ENCODE data around the gene MIPOL1.
"Not testable (repeated sequence)": the region's sequence is repeated elsewhere in the genome, so short reads cannot be mapped to it uniquely, and the experiment has no call there.

The MIPOL1 gene

GRCh38 chr14:37215345-37215744, 17.6 kb downstream of the MIPOL1 start:
- no peak for TF ChIP-seq CTCF (conservative IDR thresholded peaks at IDR 0.05; ENCODE audit: control insufficient read depth, insufficient read depth, low read depth, low read length)
- DNase-seq (ENCODE audit: low read depth) = no peak
- H3K4me3 ChIP-seq (ENCODE audit: control insufficient read depth, low read depth, low read length) = no peak overlapping the region

GRCh38 chr14:37221073-37221472, 23.3 kb downstream of the MIPOL1 start:
- no peak for DNase-seq (ENCODE audit: low read depth)
- no peak overlapping the region for H3K4me3 ChIP-seq (ENCODE audit: control insufficient read depth, low read depth, low read length)
- no peak for TF ChIP-seq CTCF (conservative IDR thresholded peaks at IDR 0.05; ENCODE audit: control insufficient read depth, insufficient read depth, low read depth, low read length)

DNA sequence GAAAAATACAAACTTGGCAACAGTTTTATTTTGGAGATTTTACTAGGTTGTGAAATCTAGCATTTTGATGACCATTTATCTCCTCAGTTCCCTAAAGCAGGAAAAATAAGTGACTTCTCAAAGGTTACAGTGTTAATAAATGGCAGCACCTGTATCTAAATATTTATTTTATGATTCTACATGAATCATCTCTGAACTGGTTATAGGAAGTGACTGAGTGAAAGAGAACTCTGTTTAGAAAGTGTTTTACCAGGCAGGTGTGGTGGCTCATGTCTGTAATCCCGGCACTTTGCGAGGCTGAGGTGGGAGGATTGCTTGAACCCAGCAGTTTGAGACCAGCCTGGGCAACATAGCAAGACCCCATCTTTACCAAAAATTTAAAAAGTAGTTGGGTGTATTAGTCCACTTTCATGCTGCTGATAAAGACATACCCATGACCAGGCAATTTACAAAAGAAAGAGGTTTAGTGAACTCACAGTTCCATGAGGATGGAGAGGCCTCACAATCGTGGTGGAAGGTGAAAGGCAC, 26.3 kb downstream of the MIPOL1 start:
- no peak for TF ChIP-seq CTCF (conservative IDR thresholded peaks at IDR 0.05; ENCODE audit: control insufficient read depth, insufficient read depth, low read depth, low read length)
- no peak for DNase-seq (ENCODE audit: low read depth)
- no peak overlapping the region for H3K4me3 ChIP-seq (ENCODE audit: control insufficient read depth, low read depth, low read length)

DNA sequence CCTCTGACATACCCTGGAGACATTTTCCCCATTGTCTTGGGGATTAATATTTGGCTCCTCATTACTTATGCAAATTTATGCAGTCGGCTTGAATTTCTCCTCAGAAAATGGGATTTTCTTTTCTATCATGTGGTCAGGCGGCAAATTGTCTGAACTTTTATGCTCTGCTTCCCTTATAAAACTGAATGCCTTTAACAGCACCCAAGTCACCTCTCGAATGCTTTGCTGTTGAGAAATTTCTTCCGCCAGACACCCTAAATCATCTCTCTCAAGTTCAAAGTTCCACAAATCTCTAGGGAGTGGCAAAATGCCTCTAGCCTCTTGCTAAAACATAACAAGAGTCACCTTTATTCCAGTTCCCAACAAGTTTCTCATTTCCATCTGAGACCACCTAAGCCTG, 27.9 kb downstream of the MIPOL1 start:
- H3K4me3 ChIP-seq (ENCODE audit: control insufficient read depth, low read depth, low read length); DNase-seq (ENCODE audit: low read depth): not testable (repeated sequence)

GRCh38 chr14:37230551-37231194, 32.9 kb downstream of the MIPOL1 start:
- peak; percentile 75 for TF ChIP-seq CTCF (conservative IDR thresholded peaks at IDR 0.05; ENCODE audit: control insufficient read depth, insufficient read depth, low read depth, low read length)
- peak; percentile 77 for DNase-seq (ENCODE audit: low read depth)

DNA sequence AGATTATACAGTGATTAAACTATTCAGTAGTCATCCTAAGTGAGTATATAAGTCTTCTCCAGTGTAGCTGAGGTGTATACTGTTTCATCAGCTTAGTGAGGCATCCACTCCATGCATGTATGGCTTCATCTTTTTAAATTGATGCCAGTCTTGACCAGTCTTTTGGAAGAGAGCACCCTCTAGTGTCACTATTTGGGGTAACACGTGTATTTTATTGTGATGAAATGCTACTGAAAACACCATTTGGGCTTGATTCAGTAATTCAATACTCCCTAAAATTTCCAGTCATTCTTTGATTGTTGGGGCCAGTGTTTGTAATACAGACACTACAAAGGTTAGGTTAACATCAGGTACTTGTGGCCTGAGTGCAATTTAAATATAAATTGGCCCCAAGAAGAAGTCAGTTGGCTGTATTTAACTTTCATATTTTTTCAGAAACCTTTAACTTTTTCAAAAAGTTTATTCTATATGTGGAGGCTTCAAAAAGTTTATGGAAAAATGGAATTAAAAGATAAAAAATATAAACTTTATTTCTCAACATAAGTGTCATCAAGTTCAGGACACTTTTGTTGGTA, 35.3 kb downstream of the MIPOL1 start:
- H3K4me3 ChIP-seq (ENCODE audit: control insufficient read depth, low read depth, low read length) = no peak overlapping the region
- peak; percentile 75 for DNase-seq (ENCODE audit: low read depth)
- peak; percentile 76 for TF ChIP-seq CTCF (conservative IDR thresholded peaks at IDR 0.05; ENCODE audit: control insufficient read depth, insufficient read depth, low read depth, low read length)

More at GRCh38 chr14:37230551-37231194, 32.9 kb downstream of the MIPOL1 start:
- H3K4me3 ChIP-seq (ENCODE audit: control insufficient read depth, low read depth, low read length) = no peak overlapping the region

DNA sequence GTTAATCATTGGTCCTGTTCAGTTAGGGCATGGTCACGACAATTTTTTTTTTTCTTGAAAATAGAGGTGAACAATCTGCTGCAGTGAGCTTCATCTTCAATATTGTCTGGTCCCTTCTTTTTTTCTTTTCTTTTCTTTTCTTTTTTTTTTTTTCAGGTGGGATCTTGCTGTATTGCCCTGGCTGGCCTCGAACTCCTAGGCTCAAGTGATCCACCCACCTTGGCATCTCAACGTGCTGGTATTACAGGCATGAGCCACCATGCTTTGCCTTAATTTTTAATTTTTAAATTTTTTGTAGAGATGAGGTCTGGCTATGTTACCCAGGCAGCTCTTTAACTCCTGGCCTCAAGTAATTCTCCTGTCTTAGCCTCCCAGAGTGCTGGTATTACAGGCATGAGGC, 36.5 kb downstream of the MIPOL1 start:
- no peak for TF ChIP-seq CTCF (conservative IDR thresholded peaks at IDR 0.05; ENCODE audit: control insufficient read depth, insufficient read depth, low read depth, low read length)
- no peak for DNase-seq (ENCODE audit: low read depth)
- no peak overlapping the region for H3K4me3 ChIP-seq (ENCODE audit: control insufficient read depth, low read depth, low read length)

GRCh38 chr14:37236044-37236443, 38.3 kb downstream of the MIPOL1 start:
- DNase-seq (ENCODE audit: low read depth) = peak; percentile 63
- H3K4me3 ChIP-seq (ENCODE audit: control insufficient read depth, low read depth, low read length) = not testable (repeated sequence)

Measured in fibroblast of mammary gland (primary cell).